Superior temporal gyrus (tissue), 1 donor: Measurements from ENCODE around the gene RNF40.
A peak's percentile ranks its signal among the peaks of the same experiment; 100 is the strongest.

ENCODE experiments used
- DNase-seq: peaks from one replicate; pipeline ENCODE4 v3.0.0-alpha.2; 2016; ENCODE audit errors: extremely low spot score

Gene RNF40

GRCh38 chr16:30761928-30762902 lies at the start of gene RNF40, which contains the start of gene CFAP119:
RNF40 (plus strand) TSS chr16:30762322; CDS start chr16:30762546, 224 bp downstream.
CFAP119 (minus strand) TSS chr16:30762062; CDS start chr16:30761748, 314 bp downstream.
- DNase-seq = peak; percentile 99

GRCh38 chr16:30715750-30716445 lies 46.2 kb upstream of the RNF40 start:
- DNase-seq = no peak

GRCh38 chr16:30720086-30720485 lies 42.0 kb upstream of the RNF40 start:
- no peak for DNase-seq

GRCh38 chr16:30720694-30721093 lies 41.4 kb upstream of the RNF40 start:
- DNase-seq = no peak

- DNase-seq = no peak
These were observed 41.0 kb upstream of the RNF40 start for GRCh38 chr16:30721167-30721566.

- DNase-seq = no peak
These were observed 40.5 kb upstream of the RNF40 start for GRCh38 chr16:30721606-30722005.

- no peak for DNase-seq
These were observed 39.7 kb upstream of the RNF40 start for GRCh38 chr16:30722443-30722842.

GRCh38 chr16:30722916-30723315 lies 39.2 kb upstream of the RNF40 start:
- DNase-seq = no peak

- no peak for DNase-seq
These were observed 38.3 kb upstream of the RNF40 start for GRCh38 chr16:30723725-30724355.

- no peak for DNase-seq
These were observed 37.3 kb upstream of the RNF40 start for GRCh38 chr16:30724641-30725417.

GRCh38 chr16:30725418-30725792 lies 36.7 kb upstream of the RNF40 start:
- DNase-seq = no peak

GRCh38 chr16:30728321-30728720 lies 33.8 kb upstream of the RNF40 start:
- no peak for DNase-seq

GRCh38 chr16:30728899-30729672 lies 33.0 kb upstream of the RNF40 start:
- DNase-seq = no peak

- DNase-seq = no peak
These were observed 30.7 kb upstream of the RNF40 start for GRCh38 chr16:30731411-30731810.

- no peak for DNase-seq
These were observed 24.9 kb upstream of the RNF40 start for GRCh38 chr16:30736995-30737793.

- DNase-seq = no peak
These were observed 24.1 kb upstream of the RNF40 start for GRCh38 chr16:30737794-30738648.

- no peak for DNase-seq
These were observed 22.9 kb upstream of the RNF40 start for GRCh38 chr16:30738984-30739951.
